Smooth muscle cell (in vitro differentiated cells): Measurements from ENCODE around the gene CDH2. TPM values are rescaled to one million over a fixed set of nuclear protein-coding genes. Genes with fewer than 3 reads are reported as not detected.

Experiments used
- DNase-seq: peaks from one replicate; lab custom pipeline; 2025; ENCODE audit not compliant: unreplicated experiment; lab: John Stamatoyannopoulos, UW
- H2AFZ ChIP-seq: fragments of 200-600 bp; sonication (generic); 2 replicates; pipeline ENCODE4 v1.6.0; 2016; ENCODE audit warnings: antibody characterized with exemption, low read depth, mild to moderate bottlenecking
- H3F3A ChIP-seq: fragments of 200-600 bp; sonication (generic); 2 replicates; pipeline ENCODE4 v1.6.0; 2017; ENCODE audit warnings: antibody characterized with exemption, low read depth
- H3K27ac ChIP-seq: fragments of 200-600 bp; sonication (generic); 2 replicates; pipeline ENCODE4 v1.5.1; 2016; ENCODE audit warnings: low read depth, mild to moderate bottlenecking
- H3K27me3 ChIP-seq: fragments of 200-600 bp; sonication (generic); 2 replicates; pipeline ENCODE4 v1.6.1; 2016; ENCODE audit warnings: low read depth, mild to moderate bottlenecking
- H3K36me3 ChIP-seq: fragments of 200-600 bp; sonication (generic); 2 replicates; pipeline ENCODE4 v1.5.1; 2016; ENCODE audit warnings: low read depth
- H3K4me1 ChIP-seq: fragments of 200-600 bp; sonication (generic); 2 replicates; pipeline ENCODE4 v1.5.1; 2016; ENCODE audit warnings: low read depth
- H3K4me2 ChIP-seq: fragments of 200-600 bp; sonication (generic); 2 replicates; pipeline ENCODE4 v1.6.0; 2016; ENCODE audit warnings: mild to moderate bottlenecking
- H3K4me3 ChIP-seq: fragments of 200-600 bp; sonication (generic); 2 replicates; pipeline ENCODE4 v1.5.1; 2016; ENCODE audit warnings: mild to moderate bottlenecking
- H3K79me2 ChIP-seq: fragments of 200-600 bp; sonication (generic); 2 replicates; pipeline ENCODE4 v1.6.0; 2016; ENCODE audit warnings: low read depth, mild to moderate bottlenecking
- H3K9ac ChIP-seq: fragments of 200-600 bp; sonication (generic); 2 replicates; pipeline ENCODE4 v1.6.0; 2016; ENCODE audit warnings: low read depth
- H3K9me3 ChIP-seq: fragments of 200-600 bp; sonication (generic); replicated peaks from 2 replicates; pipeline ENCODE4 v1.5.1; 2016; ENCODE audit warnings: low read depth
- H4K20me1 ChIP-seq: fragments of 200-600 bp; sonication (generic); 2 replicates; pipeline ENCODE4 v1.6.0; 2016; ENCODE audit warnings: low read depth
- CTCF ChIP-seq: fragments of 200-600 bp; sonication (generic); IDR thresholded peaks from 2 replicates; pipeline ENCODE4 v1.5.1; 2017; ENCODE audit warnings: borderline replicate concordance, mild to moderate bottlenecking, antibody characterized with exemption; ENCODE audit not compliant: insufficient read depth, poor library complexity, severe bottlenecking
- WGBS: methylation state at CpG from one replicate; pipeline ENCODE4 v1.1.7; 2016; ENCODE audit warnings: low lambda C conversion rate; 5-methylcytosine and 5-hydroxymethylcytosine counted together
- polyA plus RNA-seq: library from polyadenylated mRNA; unstranded; fragments of >200 nt; fragmentation: Nextera tagmentation; extraction: Ambion mirVana; gene quantifications from 2 replicates; pipeline ENCODE4 v1.2.1, GENCODE V29; 2016
- total RNA-seq: library from RNA; depleted of rRNA; stranded (reverse); fragments of >200 nt; gene quantifications from 2 replicates; pipeline ENCODE4 v1.2.3, GENCODE V29; 2014

The CDH2 gene
- total and polyA plus RNA-seq, 2 experiments from 2014 or later: 132 to 251 TPM

GRCh38 chr18:28050545-28050944, 126.4 kb downstream of the CDH2 start:
- H3K79me2 ChIP-seq: peaks cover 88% of the 10 kb centered on the region
- H3K4me1 ChIP-seq: peaks cover 27% of the 10 kb centered on the region
- H4K20me1 ChIP-seq: no peaks in the 10 kb centered on the region
- no peak overlapping the region for H3K4me3 ChIP-seq
- no peaks in the 10 kb centered on the region for H3K36me3 ChIP-seq
- peak overlapping the region; percentile 7 for H3K4me2 ChIP-seq
- no peak overlapping the region for H2AFZ ChIP-seq
- H3K27me3 ChIP-seq: no peaks in the 10 kb centered on the region
- H3K9ac ChIP-seq: no peak overlapping the region
- H3K27ac ChIP-seq: no peak overlapping the region
- H3K9me3 ChIP-seq: no peaks in the 10 kb centered on the region
- H3F3A ChIP-seq: no peaks in the 10 kb centered on the region
- TF ChIP-seq CTCF: no peak
- DNase-seq: no peak

- Histone ChIP-seq H2AFZ (no peak overlapping the region), H3K36me3 (no peaks in the 10 kb centered on the region), H3K9ac (no peak overlapping the region), H3K4me2 (no peak overlapping the region), H3K79me2 (peaks cover 87% of the 10 kb centered on the region), H3F3A (no peaks in the 10 kb centered on the region), H4K20me1 (no peaks in the 10 kb centered on the region), H3K27me3 (no peaks in the 10 kb centered on the region), H3K4me3 (no peak overlapping the region), H3K4me1 (peaks cover 27% of the 10 kb centered on the region), H3K27ac (no peak overlapping the region), H3K9me3 (no peaks in the 10 kb centered on the region)
- DNase-seq: no peak
- TF ChIP-seq CTCF: no peak
- WGBS: 74% methylated on average over 2 of the region's 2 CpGs
Measured at GRCh38 chr18:28048612-28049011, 128.3 kb downstream of the CDH2 start.

- peaks cover 48% of the 10 kb centered on the region for H3K4me1 ChIP-seq
- H3K4me3 ChIP-seq: no peak overlapping the region
- H3K27ac ChIP-seq: peak overlapping the region; percentile 81
- no peak overlapping the region for H2AFZ ChIP-seq
- no peak for DNase-seq
- H3K4me2 ChIP-seq: peak overlapping the region; percentile 62
- peaks cover 71% of the 10 kb centered on the region for H3K79me2 ChIP-seq
- H3K9ac ChIP-seq: peak overlapping the region; percentile 39
- H4K20me1 ChIP-seq: no peaks in the 10 kb centered on the region
- H3K9me3 ChIP-seq: no peaks in the 10 kb centered on the region
- no peaks in the 10 kb centered on the region for H3F3A ChIP-seq
- H3K36me3 ChIP-seq: no peaks in the 10 kb centered on the region
- 43% methylated on average over 3 of the region's 3 CpGs for WGBS
- TF ChIP-seq CTCF: no peak
- no peaks in the 10 kb centered on the region for H3K27me3 ChIP-seq
Measured at GRCh38 chr18:28045880-28046279, 131.1 kb downstream of the CDH2 start.

- no peaks in the 10 kb centered on the region for H4K20me1 ChIP-seq
- no peak overlapping the region for H3K4me3 ChIP-seq
- no peak for TF ChIP-seq CTCF
- peak overlapping the region; percentile 62 for H3K4me2 ChIP-seq
- H3F3A ChIP-seq: peaks cover under 1% of the 10 kb centered on the region
- peak overlapping the region; percentile 81 for H3K27ac ChIP-seq
- 10% methylated on average over 3 of the region's 3 CpGs for WGBS
- peaks cover 54% of the 10 kb centered on the region for H3K4me1 ChIP-seq
- H3K27me3 ChIP-seq: no peaks in the 10 kb centered on the region
- H3K79me2 ChIP-seq: peaks cover 65% of the 10 kb centered on the region
- peak overlapping the region; percentile 39 for H3K9ac ChIP-seq
- H3K9me3 ChIP-seq: no peaks in the 10 kb centered on the region
- no peak for DNase-seq
- no peaks in the 10 kb centered on the region for H3K36me3 ChIP-seq
- no peak overlapping the region for H2AFZ ChIP-seq
Measured at GRCh38 chr18:28045176-28045810, 131.6 kb downstream of the CDH2 start.
